ENCODE results near the gene NLGN1.

The NLGN1 gene

DNA sequence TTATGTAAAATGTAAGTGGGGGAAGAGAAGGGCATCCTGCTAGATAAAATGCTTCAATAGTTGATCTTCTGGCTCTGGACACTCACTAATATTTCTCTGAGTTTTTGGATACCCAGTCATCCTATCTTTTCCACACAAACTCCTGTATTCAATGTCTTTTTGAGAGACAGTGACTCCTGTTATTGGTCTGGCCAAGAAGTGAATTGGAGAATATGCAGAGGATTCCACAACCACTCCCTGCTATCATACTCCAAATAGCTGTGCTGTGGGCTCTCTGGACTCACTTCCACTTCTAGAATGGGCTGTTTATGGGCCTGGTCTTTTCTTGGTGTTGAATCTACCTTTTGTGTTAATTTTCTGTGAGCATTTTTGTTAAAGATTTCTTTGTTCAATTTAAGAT is 376.8 kb downstream of the NLGN1 start:
- DNase-seq, result no peak

DNA sequence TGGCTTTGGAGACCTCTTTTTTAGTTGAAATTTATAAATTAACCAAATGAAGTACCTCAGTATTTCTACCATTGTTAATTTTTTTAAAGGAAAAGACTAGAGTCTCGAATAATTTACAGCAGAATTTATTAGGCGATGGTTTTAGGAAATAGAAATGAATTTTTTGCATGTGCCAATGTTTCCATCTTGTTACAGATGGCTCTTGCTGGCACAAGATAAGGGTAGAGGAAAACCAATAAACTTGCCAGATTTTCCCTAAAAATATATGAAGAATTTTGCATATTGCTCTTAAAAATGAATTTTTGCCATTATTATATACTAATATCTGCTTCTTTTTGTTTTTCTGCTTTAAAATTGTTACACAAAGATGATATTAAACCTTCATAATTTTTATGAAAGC is 380.7 kb downstream of the NLGN1 start:
- DNase-seq, result no peak

DNA sequence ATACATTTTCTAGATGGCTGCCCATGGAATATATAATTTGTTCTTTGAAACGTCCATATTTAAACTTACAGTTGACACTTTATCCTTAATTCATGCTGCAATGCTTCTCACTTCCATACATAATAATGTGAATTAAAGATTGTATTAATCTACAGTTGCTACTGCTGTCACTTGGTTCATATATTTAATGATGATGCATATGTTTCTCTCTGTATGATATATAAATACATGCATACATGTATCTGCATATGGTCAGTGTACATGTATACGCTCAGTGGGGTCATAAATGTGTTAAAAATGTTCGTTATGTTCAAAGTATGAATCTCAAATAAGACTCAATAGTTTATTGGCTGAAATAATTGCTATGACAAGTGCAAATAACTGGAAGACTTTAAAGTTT is 382.5 kb downstream of the NLGN1 start:
- DNase-seq, result no peak

- DNase-seq, result no peak
These were observed 387.5 kb downstream of the NLGN1 start for GRCh38 chr3:173785004-173785403.

DNA sequence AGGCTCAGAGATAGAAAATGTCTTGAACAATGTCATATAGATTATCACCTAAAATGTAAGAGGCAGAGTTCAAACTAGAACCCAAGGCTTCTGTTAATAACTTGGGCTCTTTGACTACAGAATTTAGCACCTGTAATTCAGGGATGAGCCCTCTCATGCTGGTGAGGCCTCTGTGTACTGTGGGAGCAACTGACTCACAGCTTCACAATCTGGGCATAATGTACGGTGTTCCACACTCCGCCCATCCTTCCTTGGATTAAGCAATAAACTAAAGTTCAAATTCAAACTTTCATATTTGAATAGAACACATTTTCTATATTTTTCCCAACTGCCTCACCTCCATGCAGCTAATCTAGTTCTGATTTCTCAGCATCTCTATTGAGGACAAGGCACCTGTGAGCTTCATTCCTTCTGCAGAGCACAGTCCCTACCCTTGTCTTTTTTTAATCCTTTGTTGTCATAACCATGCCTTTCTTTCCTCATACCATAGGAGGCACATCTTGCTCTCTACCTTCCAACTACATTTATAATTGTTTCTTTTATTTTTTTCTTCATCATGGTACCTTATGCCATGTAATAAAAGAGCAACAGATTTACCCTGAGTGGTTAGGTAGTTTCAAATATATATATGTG is 392.1 kb downstream of the NLGN1 start:
- no peak for DNase-seq

GRCh38 chr3:173793963-173794362 is 396.4 kb downstream of the NLGN1 start:
- no peak for DNase-seq

DNA sequence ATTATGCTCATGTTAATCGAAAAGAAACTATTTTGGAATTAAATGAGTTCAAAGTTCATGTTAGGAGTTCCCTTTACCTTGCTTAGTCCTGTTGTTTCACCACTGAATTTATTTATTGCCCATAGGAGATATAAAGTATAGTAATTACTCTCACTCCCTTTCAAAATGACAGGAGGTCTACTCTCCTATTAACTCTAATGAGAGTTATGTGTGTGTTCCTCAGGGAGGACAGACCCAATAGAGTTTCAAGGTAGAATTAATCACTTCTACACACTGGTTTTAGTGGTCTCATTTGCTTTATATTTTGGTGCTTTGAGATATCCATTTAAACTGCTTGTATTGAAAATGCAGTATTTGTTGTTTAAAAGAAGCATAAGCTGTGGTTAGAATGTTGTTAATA is 398.9 kb downstream of the NLGN1 start:
- no peak for DNase-seq

DNA sequence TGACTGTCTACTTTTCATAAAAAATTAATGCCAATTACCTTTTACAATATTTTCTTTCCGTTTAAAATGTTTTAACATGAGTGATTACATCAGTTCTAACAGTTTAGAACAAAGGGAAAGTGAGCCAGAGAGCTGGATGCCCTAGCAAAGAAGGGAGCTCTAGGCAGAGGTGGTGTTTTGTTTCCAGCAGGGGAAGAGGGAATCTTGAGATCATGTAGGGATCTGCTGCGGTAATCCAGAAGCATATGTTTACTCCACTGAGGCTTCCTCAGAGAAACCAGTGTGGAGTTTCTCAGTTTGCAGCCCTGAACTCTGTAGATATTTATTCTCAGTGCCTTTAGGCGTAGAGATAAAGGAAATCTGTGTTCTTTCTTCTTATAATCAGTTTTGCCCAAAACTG is 399.3 kb downstream of the NLGN1 start:
- DNase-seq, result no peak

DNA sequence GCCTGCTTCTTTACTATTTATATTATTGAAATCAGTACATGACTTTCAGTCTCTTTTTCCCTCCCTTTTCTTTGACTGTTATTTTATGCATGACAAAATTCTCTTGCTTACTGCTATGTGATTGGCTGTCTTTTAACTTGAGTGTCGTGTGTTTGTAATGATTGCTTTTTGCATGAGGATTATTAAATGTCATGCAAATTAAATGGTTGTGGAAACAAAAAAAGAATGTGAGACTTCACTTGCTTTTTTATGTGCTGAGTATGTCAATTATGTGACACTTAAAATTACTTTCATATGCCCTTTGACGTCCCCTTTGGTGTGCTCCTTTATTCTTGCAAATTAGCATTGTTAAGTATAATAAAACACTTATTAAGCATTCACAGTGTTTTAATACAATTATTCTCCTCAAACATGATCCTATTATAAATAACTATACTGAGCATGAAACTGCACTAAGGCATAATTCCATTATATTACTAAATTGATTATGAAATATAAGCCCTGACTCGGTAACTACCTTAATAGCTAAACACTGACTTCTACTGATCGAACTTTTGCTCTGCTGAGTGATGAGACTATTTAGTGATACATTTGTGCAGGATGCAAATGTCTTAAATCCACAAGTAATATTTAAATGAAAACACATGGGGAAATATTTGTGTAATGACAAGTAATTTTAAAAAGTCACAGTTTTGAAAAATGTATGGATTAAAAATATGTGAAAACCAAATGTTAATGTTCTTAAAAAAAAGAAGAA is 401.7 kb downstream of the NLGN1 start:
- DNase-seq, result no peak

DNA sequence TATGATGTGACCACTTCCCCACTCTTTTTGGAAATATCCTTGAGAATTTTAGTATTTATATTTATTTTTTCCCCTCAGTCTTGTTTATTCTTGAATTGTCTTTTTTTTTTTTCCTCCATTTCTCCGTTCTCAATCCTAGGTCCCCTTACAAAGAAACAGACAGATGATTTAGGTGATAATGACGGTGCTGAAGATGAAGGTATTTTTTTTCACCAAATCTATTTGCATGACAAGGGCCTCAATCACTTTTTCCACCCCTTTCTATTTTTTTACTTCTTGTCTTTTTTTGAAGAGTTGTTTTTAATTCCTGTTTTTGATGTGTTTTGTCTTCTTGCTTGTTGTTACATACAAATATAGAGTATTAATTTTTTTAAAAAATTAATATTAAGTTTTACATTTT is 402.6 kb downstream of the NLGN1 start:
- DNase-seq, result no peak

- DNase-seq, result no peak
These were observed 417.3 kb downstream of the NLGN1 start for GRCh38 chr3:173814809-173815208.

DNA sequence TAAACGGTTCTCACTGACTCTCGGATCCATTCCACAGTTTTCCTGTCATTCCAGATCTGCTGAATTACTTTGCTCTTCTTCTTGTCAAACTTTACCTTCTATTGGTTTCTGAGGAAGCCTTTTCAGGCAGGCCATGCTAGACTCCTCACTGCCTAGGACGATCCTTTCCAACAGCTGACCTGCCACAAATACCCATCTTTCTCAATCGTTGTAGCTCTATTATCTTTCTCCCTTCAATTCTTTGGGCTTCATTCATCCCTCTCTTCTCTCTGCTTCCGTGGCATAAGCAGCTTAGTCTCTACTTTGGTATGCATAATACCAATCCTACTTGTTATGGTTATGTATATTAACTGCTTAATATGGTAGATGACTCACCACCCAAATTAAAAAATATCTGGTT is 421.8 kb downstream of the NLGN1 start:
- DNase-seq, result no peak

DNA sequence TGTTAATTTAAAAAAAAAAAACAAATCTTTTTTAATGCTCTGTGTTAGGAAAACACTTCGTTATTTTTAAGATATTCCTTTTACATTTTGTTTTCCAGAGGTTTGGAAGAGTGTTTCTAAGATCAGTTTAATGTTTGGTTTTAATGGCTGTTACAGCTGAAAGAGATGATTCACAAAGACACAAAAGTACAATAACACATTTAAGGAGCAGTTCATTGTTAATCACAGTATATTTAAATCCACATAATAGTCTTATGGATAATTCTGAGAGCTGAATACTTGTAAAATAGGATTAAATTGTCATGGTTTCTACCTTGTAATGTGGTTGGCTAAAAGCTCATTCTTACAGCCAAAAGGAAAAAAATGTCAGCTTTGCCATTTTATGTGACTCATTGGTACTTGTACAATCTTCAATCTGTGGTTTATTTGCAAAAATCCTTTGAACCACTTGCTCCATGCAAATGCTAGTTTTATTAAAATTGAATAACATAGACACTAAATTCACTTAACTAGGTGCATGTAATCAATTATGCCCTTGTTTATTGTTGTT is 426.4 kb downstream of the NLGN1 start:
- DNase-seq, result no peak

DNA sequence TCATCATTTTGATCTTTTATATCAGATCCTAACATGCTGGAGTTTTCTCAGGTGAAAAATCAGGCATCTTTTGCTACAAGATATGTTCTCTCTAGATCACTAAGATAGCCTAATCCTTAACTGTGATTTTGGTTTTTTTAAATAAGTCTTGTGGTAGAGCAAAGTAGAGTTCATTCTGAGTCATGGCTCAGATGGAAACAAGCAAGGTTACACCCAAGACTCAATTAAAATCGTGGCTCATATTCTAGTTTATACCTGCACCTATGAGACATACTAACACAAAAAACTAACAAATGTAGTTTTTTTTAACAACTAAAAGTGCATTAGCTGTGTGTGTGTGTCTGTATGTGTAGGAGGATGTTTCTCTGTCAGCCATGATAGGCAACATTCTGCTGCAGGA is 428.2 kb downstream of the NLGN1 start:
- no peak for DNase-seq

DNA sequence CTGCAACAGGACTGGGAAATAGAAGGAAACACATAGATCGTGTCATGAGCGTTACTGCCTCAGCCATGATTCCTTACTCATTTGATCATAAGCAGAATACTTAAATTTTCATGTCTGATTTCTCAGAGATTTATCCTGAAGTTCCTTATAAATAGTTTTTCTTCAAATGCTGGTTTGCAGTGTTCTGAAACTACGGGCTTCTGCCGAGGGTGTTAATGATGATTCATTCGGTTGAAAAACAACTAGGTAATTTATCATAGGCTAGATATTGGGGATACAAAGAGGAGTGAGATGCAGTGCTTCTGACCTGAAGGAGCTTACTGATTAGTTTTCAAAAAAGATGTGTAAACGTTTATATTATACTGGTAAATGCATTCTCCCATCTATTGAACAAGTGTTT is 428.9 kb downstream of the NLGN1 start:
- no peak for DNase-seq

DNA sequence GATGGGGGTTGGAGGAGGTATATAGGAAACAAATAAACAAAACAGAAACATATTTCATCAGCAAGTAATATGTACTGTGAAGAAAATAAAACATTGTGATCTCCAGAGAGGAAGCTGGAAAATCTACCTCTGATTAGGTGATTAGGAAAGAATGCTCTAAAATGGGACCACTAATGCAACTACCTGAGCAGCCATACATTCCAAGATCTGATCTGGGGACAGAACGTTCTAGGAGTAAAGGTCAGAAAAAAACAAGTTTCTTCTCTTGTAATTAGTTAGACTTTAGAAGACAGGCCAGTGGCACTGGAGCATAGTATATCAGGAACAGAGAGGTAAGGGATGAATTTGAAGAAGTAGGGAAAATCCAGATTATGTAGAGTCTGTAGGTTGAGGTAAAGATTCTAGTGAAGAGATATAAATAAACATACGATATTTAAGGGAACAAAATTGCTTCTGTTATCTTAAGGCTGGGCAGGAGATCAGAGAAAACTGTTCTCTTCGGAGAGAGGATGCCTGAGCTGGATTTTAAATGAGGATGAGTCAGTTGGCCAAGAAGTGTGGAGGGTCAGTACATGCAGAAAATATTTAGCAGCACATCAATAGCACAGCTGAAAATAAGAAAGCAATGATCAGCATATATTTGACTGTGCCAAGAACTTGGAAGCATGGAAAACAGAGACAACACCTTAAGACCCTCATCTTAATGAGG is 429.5 kb downstream of the NLGN1 start:
- DNase-seq, result no peak

GRCh38 chr3:173838644-173839043 is 441.1 kb downstream of the NLGN1 start:
- no peak for DNase-seq

- DNase-seq, result no peak
These were observed 442.3 kb downstream of the NLGN1 start for GRCh38 chr3:173839859-173840258.

DNA sequence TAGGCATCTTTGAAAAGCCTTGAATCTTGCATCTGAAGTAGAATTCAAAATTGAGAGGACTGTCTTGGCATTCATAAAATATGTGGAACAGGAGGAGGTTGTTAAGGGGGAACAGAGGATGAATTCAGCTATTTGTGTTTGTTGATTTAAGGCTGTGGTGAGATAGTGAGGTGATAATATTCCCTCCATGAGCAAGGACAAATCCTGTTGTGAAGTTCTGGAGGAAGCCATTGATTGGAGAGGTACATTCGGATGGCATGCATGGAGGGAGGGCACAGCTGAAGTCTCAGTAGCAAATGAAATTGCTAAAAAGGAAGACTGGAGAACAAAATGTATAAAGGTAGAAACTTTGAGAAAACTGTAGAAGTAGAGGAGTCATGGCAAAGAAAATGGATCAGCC is 443.8 kb downstream of the NLGN1 start:
- DNase-seq, result no peak

DNA sequence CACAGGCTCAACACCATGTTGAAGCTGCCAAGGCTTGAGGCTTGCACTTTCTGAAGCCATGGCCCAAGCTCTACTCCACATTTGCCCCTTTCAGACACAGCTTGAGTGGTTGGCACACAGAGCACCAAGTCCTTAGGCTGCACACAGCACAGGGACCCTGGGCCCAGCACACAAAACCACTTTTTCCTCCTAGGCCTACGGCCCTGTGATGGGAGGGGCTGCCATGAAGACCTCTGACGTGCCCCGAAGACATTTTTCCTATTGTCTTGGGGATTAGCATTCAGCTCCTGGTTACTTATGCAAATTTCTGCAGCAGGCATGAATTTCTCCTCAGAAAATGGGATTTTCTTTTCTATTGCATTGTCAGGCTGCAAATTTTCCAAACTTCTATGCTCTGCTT is 445.5 kb downstream of the NLGN1 start:
- DNase-seq, result no peak

DNA sequence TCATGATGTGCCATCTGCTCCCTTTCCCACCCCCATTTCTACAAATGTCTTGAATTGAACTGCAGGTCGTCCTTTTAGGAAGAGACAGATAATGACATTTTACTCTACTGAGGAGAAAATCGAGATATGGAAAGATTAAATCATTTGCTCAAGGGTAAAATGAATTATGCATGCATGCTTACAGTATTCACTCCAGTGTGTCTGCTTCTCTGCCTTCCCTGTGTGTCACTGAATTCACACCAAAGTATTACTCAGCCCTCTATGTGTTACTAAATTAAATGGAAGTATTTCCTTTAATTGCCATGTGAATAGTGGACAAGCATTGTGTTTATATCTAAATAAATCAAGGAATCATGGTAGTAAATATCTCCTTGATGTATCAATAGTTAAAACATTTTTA is 449.0 kb downstream of the NLGN1 start:
- no peak for DNase-seq

GRCh38 chr3:173849489-173849888 is 451.9 kb downstream of the NLGN1 start:
- no peak for DNase-seq

DNA sequence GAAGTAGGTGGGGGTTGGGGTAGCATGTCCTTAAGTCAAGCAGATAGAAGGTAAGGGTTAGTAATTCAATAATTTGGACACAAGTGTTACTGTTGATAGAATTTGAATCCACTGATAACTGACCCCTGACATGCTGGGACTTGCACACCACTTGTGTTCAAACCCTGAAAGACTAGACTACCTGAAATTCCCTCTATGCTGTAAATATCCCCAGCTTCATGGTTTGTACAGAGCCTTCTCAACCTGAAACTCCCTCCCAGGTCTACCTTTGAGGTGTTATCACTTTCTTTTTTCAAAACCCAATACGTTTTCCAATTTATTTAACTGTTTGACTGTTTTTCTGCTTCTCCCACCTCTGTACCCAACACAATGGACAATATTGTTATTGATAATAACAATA is 459.6 kb downstream of the NLGN1 start:
- no peak for DNase-seq

DNA sequence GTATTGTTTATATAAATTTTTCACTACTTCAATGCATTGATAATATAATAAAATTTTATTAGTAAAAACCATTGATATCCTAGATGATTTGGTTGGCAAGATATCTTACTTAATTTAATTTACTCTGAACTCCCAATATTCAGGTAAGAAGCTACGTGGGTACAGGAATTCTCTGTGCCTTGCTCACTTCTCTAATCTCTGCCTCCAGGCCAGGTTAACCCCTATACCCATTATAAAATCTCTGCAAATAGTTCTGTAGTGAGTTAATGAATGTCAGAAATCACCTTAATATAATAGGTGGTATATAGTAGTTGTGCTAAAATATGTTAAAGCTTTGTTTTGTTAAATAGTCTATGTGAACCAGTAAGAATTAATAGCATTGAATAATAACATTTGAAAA is 465.2 kb downstream of the NLGN1 start:
- DNase-seq, result no peak

Data from stimulated activated CD4-positive, alpha-beta T cell treated with anti-CD3 and anti-CD28 coated beads, Interleukin-2, amount 100 ng/mL, for 24 hours (primary cell).